CD4-positive, alpha-beta T cell treated with Interleukin-21 for 1 hour (primary cell): ENCODE measurements around the gene LIPN.
A peak's percentile ranks its signal among the peaks of the same experiment; 100 is the strongest.
"Not testable (repeated sequence)": the region's sequence is repeated elsewhere in the genome, so short reads cannot be mapped to it uniquely, and the experiment has no call there.

Experiments used
- DNase-seq: peaks from one replicate; pipeline ENCODE4 v3.0.0-alpha.2; 2020

Gene LIPN

DNA sequence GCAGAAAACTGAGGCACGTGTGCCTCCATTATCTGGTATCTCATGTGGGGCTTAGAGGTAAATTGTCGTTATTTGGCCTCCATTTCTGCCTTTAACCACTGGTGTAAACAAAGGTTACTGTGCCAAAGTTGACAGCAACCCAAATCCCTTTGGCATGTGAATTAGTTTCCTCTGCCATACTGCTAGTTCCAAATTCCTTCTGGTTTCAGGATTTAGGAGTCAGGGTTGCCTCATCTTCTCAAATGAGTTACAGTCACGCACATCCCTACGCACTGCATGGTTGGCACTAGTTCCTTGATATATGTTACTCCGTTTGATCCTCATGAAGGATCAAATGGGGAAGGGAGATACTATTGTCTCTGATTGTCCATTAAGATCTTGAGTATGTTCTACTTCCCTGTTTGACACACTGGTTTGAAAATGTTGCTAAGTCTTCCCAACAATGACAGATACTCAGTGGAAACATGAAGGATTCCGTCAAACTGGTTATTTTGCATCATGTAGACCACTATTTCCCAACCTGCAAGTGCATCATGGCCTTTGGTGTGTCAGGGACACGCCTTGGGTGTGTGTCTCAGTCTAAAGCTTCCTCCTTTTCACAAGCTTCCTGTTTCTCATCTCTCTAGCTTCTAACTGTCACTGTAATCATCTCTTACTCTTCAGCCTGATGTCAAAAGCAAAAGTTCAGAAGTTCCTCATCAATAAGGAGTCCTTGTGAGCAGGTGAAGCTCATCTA is at the start of gene LIPN:
Gene LIPN, plus strand, starts transcription at position 655 of the 736 bp plus-strand sequence. CDS start 1,386 bp downstream, outside the sequence.
- DNase-seq = peak; percentile 39

DNA sequence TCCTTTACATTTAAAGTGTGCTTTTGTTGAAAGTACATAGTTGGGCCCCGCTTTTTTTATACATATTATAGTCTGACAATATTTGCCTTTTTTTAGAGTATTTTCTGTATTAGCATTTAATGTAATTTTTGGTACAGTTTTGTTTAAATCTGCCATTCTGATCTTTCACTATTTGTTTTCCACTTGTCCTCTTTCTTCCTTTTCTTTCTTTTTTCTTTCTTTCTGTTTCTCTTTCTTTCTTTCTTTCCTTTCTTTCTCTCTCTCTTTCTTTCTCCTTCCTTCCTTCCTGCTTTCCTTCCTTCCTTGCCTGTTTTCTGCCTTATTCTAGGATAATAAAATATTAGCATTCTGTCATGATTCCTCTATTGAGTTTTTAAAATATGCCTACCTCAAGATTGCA is 44.3 kb upstream of the LIPN start:
- no peak for DNase-seq

- no peak for DNase-seq
These were observed 38.4 kb upstream of the LIPN start for GRCh38 chr10:88721392-88721791.

- DNase-seq = no peak
These were observed 34.0 kb upstream of the LIPN start for GRCh38 chr10:88725798-88726197.

- peak; percentile 1 for DNase-seq
These were observed 31.6 kb upstream of the LIPN start for GRCh38 chr10:88728107-88728763.

GRCh38 chr10:88730864-88731263 is 29.0 kb upstream of the LIPN start:
- no peak for DNase-seq

GRCh38 chr10:88731296-88731695 is 28.5 kb upstream of the LIPN start:
- no peak for DNase-seq

- DNase-seq = no peak
These were observed 26.6 kb upstream of the LIPN start for GRCh38 chr10:88733215-88733614.

DNA sequence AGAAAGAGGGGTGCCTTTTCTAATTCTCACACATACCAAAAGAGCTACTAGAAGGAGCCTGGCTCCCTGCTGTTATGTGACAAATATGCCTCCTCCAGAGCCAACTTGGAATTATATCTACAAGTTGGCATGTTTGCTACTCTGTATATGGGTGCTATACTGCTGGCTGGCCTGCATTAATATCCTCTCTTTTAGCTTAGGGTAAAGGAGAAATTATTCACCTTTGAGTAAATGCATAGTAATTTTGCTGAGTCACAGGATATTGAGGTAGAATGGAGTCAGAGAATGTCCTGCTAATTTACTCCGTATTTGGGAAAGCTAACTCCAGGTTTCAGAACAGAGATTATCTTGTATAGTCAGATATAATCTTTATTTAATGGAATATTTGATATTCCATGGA is 24.2 kb upstream of the LIPN start:
- no peak for DNase-seq

DNA sequence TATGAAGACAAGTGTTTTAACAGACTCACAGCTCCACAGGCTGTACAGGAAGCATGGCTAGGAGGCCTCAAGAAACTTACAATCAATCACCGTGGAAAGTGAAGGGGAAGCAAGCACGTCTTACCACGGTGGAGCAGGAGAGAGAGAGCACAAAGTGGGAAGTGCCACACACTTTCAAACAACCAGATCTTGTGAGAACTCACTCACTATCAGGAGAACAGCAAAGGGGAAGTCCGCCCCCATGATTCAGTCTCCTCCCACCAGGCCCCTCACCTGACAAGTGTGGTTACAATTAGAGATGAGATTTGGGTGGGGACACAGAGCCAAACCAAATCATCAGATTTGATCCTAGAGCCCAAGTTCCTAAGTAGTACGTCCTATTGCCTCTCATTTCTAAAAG is 17.9 kb upstream of the LIPN start:
- not testable (repeated sequence) for DNase-seq

DNA sequence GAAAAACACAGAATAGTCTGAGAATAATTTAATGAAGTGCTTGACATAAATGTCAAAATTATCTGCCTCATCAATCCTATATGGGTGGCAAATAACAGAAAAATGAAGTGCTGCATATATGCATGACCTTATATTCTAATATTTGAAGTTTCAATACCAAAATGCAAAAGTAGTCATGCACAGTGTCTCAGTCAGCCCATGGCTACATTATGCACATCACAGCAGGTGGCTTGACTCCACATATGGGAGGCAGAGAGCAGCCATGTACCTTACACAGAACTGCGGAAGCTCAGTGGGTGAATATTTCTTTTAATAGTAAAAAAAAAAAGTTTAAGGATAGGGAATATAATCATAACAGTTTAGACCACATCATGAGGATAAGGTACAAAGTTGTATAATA is 17.4 kb upstream of the LIPN start:
- no peak for DNase-seq

DNA sequence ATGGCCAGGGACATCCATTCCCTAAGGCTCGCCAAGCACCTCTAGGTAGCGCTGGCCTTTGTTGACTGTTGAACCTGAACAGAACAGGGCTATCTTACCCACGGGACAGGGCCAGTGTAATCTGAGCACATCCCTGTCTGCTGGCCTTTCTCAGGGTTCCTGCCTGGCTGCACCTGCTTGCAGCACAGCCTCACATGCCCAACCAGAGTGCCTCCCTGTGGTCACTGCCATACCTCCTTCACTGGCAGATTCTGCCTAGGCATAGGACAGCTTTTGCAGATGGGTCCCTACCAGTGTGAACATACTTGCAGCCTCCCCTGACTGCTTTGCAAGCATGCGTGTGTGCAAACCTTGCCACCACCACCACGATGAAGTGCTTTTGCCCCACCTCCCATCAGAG is 15.8 kb upstream of the LIPN start:
- DNase-seq = no peak

- DNase-seq = no peak
These were observed 14.2 kb upstream of the LIPN start for GRCh38 chr10:88745633-88746032.

GRCh38 chr10:88754287-88754686 is 5.5 kb upstream of the LIPN start:
- no peak for DNase-seq

DNA sequence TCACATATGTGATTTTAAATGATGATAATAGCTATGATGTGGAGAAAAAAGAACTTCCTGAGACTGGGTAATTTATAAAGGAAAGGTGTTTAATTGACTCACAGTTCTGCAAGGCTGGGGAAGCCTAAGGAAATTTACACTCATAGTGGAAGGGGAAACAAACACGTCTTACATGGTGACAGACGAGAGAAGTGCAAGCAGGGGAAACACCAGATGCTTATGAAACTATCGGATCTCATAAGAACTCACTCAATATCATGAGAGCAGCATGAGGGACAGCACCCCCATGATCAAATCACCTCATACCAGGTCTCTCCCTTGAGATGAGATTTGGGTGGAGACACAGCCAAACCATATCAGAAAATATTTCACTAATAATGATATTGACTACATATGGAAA is 4.1 kb upstream of the LIPN start:
- no peak for DNase-seq

DNA sequence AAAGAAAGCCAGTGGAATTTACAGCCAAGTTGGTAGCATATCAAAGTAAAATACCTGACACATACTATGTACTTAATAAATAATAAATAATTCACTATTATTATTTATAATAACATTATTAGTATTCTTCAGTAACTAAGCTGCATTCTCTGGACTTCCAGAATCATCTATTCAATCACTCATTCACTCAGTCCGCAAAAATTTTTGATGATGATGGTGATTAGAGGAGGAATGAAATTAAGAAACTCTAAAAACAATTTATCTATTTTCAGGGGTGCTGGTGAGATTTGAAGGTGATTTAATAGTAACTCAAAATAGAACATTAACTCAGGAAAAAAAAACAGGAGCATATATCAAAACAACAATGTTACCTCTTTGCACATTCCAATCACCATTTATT is 3.2 kb upstream of the LIPN start:
- DNase-seq = no peak

DNA sequence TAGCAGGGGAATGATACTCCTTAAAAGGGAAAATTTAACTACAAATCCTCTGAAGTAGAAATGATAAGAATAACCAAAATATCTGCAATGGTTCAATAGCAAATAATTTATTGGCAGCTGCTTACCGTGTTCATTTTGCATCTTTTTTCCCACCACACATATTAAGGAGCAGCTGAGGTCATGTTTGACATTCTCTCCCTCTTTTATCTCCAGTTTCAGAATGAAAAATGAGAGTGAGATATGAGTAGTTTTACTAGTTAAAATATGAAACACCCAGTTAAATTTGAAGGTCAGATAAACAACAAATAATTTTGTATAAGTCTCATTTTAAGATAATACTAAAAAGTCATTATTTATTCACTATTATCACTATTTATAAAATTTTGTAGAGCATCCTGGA is 3.1 kb downstream of the LIPN start:
- no peak for DNase-seq

DNA sequence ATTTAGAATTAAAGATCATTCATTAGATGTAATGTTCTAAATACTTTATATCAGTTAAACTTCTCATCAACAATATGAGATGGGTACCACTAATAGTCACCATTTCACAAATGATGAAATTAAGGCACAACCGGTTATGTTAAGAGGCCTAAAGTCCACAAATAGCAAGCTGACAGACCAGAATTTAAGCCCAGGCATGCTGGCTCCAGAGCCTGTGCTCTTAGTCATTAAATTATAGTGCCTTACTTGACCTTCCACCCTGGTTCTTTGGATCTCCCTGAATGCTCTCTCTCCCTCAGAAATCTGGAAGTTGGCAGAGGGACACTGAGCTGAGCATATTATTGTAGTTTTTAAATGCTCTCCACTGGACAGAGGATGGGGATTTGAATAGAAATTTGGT is 3.6 kb downstream of the LIPN start:
- DNase-seq = no peak

- DNase-seq = no peak
These were observed 4.3 kb downstream of the LIPN start for GRCh38 chr10:88764110-88764509.

DNA sequence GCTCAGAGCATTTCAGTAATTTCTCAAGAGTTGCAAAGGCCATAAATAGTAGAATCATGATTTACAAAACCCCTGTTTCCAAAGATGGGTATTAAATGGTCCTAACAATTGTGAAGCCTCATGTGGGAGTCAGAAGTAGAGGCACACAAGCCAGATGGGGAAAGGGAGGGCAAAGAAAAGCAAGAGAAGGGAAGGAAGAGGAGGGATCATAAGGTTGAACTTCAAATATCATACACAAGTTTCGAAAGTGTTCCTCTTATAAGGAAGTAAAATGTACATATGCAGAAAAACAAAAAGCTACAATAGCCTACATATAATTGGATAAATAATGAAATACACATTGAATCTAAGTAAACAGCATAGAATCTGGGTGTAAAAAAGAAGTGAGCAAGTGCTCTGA is 6.0 kb downstream of the LIPN start:
- DNase-seq = no peak

- no peak for DNase-seq
These were observed 9.6 kb downstream of the LIPN start for GRCh38 chr10:88769384-88769783.

- DNase-seq = no peak
These were observed 21.4 kb downstream of the LIPN start for GRCh38 chr10:88781206-88781605.

GRCh38 chr10:88782222-88782621 is 22.4 kb downstream of the LIPN start:
- no peak for DNase-seq

DNA sequence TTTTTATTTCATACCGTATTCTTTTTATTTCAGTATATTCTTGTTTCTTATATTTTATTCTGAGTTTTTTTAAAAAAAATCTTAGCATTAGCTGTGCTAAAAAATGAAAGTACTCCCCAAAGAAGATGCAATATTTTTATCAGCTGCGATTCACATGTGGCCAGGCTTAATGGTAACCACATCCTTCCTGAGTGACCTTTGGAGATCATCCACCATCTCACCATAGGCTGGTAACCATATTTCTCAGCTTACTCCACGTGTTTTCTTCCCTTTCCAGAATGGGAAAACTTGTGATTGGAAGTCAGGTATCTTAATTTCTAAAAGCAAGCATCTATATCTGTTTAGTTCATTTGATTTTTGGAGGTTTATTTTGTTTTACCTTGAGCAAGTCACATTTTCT is 23.9 kb downstream of the LIPN start:
- DNase-seq = no peak
